ENCODE measurements around the gene FBLL1.
A peak's percentile ranks its signal among the peaks of the same experiment; 100 is the strongest.

The FBLL1 gene

DNA sequence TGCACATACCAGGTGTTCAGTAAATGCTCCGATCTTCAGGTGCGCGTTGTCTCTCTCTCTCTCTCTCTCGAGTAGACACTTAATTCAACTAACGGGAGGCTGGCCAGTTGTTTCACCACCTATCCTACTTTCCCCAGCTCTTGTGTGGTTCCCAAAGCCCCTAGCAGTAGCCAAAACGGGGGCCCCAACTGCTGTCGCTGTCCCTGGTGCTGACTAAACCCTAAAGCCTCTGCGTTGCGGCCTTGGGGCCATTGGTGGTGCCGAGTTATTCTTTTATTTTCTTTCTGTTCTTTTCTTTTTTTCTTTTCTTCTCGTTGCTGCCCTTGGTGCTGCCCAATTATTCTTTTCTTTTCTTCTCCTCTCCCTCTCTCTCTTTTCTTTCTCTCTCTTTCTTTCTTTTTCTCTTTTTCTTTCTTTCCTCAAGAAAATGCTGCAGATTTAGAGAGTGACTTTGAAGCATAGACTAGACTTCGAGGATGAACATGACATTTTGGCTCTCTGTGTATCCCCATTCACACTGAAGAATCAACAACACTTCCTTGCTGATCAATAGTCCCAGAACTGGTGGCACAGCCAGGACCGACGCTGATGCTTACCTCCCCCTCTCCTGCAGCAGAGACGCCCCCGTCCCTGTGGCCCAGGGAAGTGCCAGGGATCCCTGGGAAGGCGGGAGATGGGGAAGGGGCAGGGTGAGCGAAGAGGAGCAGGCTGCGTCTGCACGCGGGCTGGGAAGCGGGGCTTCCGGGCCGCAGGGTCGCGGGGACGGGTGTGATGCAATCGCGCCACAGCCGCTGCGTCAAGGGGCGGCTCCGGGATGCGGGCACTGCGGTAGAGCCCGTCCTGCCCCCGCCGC is at the start of gene FBLL1:
TSS of gene FBLL1 (plus strand) at position 785 of the 853 bp plus-strand sequence. CDS start 200 bp downstream, outside the sequence.
- TF ChIP-seq, protein P1, sequence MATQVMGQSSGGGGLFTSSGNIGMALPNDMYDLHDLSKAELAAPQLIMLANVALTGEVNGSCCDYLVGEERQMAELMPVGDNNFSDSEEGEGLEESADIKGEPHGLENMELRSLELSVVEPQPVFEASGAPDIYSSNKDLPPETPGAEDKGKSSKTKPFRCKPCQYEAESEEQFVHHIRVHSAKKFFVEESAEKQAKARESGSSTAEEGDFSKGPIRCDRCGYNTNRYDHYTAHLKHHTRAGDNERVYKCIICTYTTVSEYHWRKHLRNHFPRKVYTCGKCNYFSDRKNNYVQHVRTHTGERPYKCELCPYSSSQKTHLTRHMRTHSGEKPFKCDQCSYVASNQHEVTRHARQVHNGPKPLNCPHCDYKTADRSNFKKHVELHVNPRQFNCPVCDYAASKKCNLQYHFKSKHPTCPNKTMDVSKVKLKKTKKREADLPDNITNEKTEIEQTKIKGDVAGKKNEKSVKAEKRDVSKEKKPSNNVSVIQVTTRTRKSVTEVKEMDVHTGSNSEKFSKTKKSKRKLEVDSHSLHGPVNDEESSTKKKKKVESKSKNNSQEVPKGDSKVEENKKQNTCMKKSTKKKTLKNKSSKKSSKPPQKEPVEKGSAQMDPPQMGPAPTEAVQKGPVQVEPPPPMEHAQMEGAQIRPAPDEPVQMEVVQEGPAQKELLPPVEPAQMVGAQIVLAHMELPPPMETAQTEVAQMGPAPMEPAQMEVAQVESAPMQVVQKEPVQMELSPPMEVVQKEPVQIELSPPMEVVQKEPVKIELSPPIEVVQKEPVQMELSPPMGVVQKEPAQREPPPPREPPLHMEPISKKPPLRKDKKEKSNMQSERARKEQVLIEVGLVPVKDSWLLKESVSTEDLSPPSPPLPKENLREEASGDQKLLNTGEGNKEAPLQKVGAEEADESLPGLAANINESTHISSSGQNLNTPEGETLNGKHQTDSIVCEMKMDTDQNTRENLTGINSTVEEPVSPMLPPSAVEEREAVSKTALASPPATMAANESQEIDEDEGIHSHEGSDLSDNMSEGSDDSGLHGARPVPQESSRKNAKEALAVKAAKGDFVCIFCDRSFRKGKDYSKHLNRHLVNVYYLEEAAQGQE (IDR thresholded peaks at IDR 0.05; ENCODE audit: low read depth), result peak; percentile 92
- TF ChIP-seq TAF1 (IDR thresholded peaks at IDR 0.05; ENCODE audit: low read depth) (no peak), EGR1 (IDR thresholded peaks at IDR 0.05) (no peak), CEBPB (IDR thresholded peaks at IDR 0.05) (peak; percentile 61; the same call in 1 of the 2 replicates)

DNA sequence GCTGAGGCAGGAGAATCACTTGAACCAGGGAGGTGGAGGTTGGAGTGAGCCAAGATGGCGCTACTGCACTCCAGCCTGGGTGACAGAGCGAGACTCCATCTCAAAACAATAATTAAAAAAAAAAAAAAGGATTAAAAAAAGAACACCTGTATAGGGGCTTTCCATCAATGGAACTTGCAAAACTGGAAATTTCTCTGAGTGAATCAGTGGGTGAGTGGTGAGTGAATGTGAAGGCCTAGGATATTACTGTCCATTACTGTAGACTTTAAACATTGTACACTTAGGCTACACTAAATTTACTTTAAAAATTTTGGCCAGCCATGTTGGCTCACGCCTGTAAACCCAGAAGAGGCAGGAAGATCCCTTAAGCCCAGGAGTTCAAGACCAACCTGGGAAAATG is 48.5 kb upstream of the FBLL1 start:
- TF ChIP-seq RAD21 (IDR thresholded peaks at IDR 0.05; ENCODE audit: low read depth), result no peak
- TF ChIP-seq TCF12 (IDR thresholded peaks at IDR 0.05; ENCODE audit: low read depth), result no peak
- TF ChIP-seq, protein P1 (IDR thresholded peaks at IDR 0.05; ENCODE audit: low read depth), result no peak
- no peak for TF ChIP-seq TAF1 (IDR thresholded peaks at IDR 0.05; ENCODE audit: low read depth)
- TF ChIP-seq CEBPB (IDR thresholded peaks at IDR 0.05), result no peak
- TF ChIP-seq ZBTB7A (IDR thresholded peaks at IDR 0.05; ENCODE audit: low read depth), result no peak
- no peak for TF ChIP-seq YY1 (IDR thresholded peaks at IDR 0.05; ENCODE audit: low read depth)

DNA sequence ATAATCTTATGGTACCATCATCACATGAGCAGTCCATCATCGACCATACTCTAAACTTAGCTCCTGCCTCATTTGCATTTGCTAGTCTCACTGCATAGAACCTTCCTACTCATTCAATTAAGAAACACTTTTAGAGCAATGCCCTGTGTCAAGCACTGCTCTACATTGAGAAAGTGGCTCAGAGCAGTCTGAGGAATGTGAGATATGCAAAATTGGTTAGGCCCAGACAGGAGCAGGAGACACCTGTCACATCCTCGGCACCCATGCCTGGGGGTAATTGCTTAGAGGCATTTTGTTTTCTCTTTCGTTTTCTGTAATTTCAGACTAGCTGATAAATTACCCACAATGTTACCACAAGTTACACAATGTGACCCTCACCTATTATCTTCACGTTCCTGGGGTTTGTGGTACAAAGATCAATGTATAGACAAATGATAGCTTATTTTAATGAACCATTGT is 47.7 kb upstream of the FBLL1 start:
- no peak for TF ChIP-seq TCF12 (IDR thresholded peaks at IDR 0.05; ENCODE audit: low read depth)

DNA sequence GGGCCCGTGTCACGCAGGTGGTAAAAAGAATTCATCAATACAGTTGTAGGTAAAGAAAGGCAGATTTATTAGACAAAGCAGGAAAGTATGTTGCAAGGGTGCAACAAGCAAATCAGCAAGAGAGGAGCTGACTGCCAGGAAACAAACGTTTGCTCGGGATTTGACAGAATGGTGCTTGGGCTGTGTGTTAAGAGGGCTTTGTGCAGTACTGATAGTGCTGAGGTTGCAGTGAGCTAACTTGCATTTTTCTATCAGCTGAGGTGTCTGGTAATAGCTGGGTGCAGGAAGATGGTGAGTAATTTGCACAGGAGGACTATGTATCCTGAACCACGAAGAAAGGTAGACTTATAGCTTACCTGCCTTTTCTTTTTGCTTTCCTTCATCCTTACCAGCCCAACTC is 46.7 kb upstream of the FBLL1 start:
- TF ChIP-seq, protein P1 (IDR thresholded peaks at IDR 0.05; ENCODE audit: low read depth), result no peak
- TF ChIP-seq EP300 (IDR thresholded peaks at IDR 0.05; ENCODE audit: borderline replicate concordance) (no peak), EGR1 (IDR thresholded peaks at IDR 0.05) (no peak), CREB1 (IDR thresholded peaks at IDR 0.05; ENCODE audit: low read depth) (no peak), ZBTB7A (IDR thresholded peaks at IDR 0.05; ENCODE audit: low read depth) (no peak), CEBPB (IDR thresholded peaks at IDR 0.05) (no peak), YY1 (IDR thresholded peaks at IDR 0.05; ENCODE audit: low read depth) (no peak), TAF1 (IDR thresholded peaks at IDR 0.05; ENCODE audit: low read depth) (no peak), TCF12 (IDR thresholded peaks at IDR 0.05; ENCODE audit: low read depth) (no peak), NFIC (IDR thresholded peaks at IDR 0.05) (no peak), RAD21 (IDR thresholded peaks at IDR 0.05; ENCODE audit: low read depth) (no peak), TEAD4 (IDR thresholded peaks at IDR 0.05) (no peak), FOXM1 (IDR thresholded peaks at IDR 0.05; ENCODE audit: borderline replicate concordance, low read depth) (no peak)
- TF ChIP-seq, protein P2, sequence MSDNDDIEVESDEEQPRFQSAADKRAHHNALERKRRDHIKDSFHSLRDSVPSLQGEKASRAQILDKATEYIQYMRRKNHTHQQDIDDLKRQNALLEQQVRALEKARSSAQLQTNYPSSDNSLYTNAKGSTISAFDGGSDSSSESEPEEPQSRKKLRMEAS (IDR thresholded peaks at IDR 0.05), result no peak
- TF ChIP-seq, protein P3, sequence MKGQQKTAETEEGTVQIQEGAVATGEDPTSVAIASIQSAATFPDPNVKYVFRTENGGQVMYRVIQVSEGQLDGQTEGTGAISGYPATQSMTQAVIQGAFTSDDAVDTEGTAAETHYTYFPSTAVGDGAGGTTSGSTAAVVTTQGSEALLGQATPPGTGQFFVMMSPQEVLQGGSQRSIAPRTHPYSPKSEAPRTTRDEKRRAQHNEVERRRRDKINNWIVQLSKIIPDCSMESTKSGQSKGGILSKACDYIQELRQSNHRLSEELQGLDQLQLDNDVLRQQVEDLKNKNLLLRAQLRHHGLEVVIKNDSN (IDR thresholded peaks at IDR 0.05), result no peak

DNA sequence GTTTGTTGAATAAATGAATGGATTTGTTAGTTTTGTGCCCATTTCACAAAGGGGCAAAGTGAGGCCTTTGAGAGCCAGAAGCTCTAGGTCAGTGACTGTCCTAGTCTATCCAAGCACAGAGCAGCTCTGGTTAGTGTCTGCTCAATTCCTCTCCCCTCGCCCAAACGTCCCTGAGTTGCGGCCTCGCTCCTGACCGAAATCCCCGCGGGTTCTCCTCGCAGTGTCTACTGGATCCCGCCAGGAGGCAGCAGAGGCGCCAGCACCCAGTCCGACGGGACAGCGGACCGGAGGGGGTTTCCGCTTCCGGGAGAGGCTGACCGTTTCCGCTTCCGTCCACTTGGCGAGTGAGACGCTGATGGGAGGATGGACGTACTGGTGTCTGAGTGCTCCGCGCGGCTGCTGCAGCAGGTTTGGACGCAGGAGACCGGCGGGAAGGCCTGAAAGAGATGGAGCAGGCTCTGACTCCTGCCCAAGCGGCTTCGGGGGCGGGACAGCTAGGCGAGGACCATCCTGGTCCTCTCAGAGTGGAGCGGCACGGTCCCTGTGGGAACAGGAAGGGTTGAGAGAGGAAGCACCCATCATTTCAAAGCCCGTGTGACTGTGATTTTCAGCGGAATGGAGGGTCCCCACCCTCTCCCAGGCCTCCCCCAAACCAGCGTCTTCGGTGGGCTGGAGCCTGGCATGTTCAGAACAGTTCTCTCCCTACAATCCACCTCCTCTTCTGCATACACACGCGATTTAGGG is 42.8 kb upstream of the FBLL1 start, which contains the start of gene RARS1:
TSS of gene RARS1 (plus strand) at position 336 of the 744 bp plus-strand sequence. CDS start at position 364, 28 bp downstream.
- TF ChIP-seq, protein P2 (IDR thresholded peaks at IDR 0.05), result peak; percentile 77
- TF ChIP-seq, protein P1 (IDR thresholded peaks at IDR 0.05; ENCODE audit: low read depth), result peak; percentile 55
- peak; percentile 62; the same call in 1 of the 2 replicates for TF ChIP-seq RAD21 (IDR thresholded peaks at IDR 0.05; ENCODE audit: low read depth)
- TF ChIP-seq TEAD4 (IDR thresholded peaks at IDR 0.05), result no peak
- peak; percentile 91 for TF ChIP-seq TAF1 (IDR thresholded peaks at IDR 0.05; ENCODE audit: low read depth)
- peak; percentile 70; the same call in 1 of the 2 replicates for TF ChIP-seq TCF12 (IDR thresholded peaks at IDR 0.05; ENCODE audit: low read depth)
- TF ChIP-seq NFIC (IDR thresholded peaks at IDR 0.05), result no peak
- TF ChIP-seq CEBPB (IDR thresholded peaks at IDR 0.05), result no peak
- no peak for TF ChIP-seq ZBTB7A (IDR thresholded peaks at IDR 0.05; ENCODE audit: low read depth)
- TF ChIP-seq EP300 (IDR thresholded peaks at IDR 0.05; ENCODE audit: borderline replicate concordance), result peak; percentile 29; the same call in 1 of the 2 replicates
- TF ChIP-seq CREB1 (IDR thresholded peaks at IDR 0.05; ENCODE audit: low read depth), result 0 out of 2 replicates have a peak, but pooled peaks have one; percentile 13
- TF ChIP-seq YY1 (IDR thresholded peaks at IDR 0.05; ENCODE audit: low read depth), result peak; percentile 59
- TF ChIP-seq EGR1 (IDR thresholded peaks at IDR 0.05), result no peak

Data from Ishikawa (cell line).